GM10248 (cell line): ENCODE results near the gene GAS1.

ENCODE experiments used
- CTCF ChIA-PET: fragments of 300-600 bp; sonication (Branson Sonifier 250); formaldehyde crosslinking; extraction: SDS; loops from one replicate; lab custom pipeline; 2021; ENCODE audit warnings: antibody characterized with exemption; lab: Yijun Ruan, JAX
- POLR2A ChIA-PET: fragments of 350-650 bp; sonication (Branson Sonifier 250); formaldehyde crosslinking; extraction: SDS; loops from one replicate; lab custom pipeline; 2020; ENCODE audit warnings: antibody characterized with exemption; lab: Yijun Ruan, JAX
- DNase-seq: peaks from one replicate; pipeline ENCODE4 v3.0.0; 2012; ENCODE audit errors: extremely low spot score
- TF ChIP-seq, protein P1 (sequence below): IDR thresholded peaks from 2 replicates; pipeline ENCODE4 v1.5.1; 2012; ENCODE audit warnings: mild to moderate bottlenecking, low read depth; ENCODE audit errors: extremely low read depth, missing control alignments, control extremely low read depth

GAS1 gene

GRCh38 chr9:86939891-86940290 lies 7.4 kb downstream of the GAS1 start:
- DNase-seq, result no peak
- TF ChIP-seq, protein P1, sequence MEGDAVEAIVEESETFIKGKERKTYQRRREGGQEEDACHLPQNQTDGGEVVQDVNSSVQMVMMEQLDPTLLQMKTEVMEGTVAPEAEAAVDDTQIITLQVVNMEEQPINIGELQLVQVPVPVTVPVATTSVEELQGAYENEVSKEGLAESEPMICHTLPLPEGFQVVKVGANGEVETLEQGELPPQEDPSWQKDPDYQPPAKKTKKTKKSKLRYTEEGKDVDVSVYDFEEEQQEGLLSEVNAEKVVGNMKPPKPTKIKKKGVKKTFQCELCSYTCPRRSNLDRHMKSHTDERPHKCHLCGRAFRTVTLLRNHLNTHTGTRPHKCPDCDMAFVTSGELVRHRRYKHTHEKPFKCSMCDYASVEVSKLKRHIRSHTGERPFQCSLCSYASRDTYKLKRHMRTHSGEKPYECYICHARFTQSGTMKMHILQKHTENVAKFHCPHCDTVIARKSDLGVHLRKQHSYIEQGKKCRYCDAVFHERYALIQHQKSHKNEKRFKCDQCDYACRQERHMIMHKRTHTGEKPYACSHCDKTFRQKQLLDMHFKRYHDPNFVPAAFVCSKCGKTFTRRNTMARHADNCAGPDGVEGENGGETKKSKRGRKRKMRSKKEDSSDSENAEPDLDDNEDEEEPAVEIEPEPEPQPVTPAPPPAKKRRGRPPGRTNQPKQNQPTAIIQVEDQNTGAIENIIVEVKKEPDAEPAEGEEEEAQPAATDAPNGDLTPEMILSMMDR, result no peak
- CTCF ChIA-PET, result interaction anchor here (1.4 kb wide), 1 partner anchor 42 kb away, joined by 3 read pairs; no protein-coding TSS in a partner anchor
- POLR2A ChIA-PET, result no interaction called here

- TF ChIP-seq, protein P1, result no peak
- no peak for DNase-seq
- CTCF ChIA-PET, result interaction anchor here (1.4 kb wide), 1 partner anchor 41 kb away, joined by 3 read pairs; no protein-coding TSS in a partner anchor
- POLR2A ChIA-PET, result no interaction called here
Observed at GRCh38 chr9:86939321-86939720, 8.0 kb downstream of the GAS1 start.

DNA sequence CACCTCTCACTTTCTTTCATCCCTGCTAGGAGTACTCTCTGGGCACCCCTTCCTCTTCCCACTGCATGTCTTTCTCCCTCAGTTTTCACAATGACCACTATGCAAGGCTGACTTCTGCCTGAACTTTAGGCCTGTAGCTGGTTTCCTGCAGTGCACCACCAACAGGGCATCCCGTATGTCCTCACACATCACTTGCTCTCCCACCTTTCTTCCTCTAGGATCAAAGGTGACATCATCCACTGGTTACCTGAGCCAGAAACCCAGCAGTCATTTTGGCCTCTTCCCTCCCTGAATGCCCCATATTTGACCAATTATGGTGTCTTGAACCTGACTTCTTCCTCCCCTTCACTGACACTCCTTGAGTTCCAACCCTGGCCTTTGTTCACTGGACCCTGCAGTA lies 8.5 kb downstream of the GAS1 start:
- CTCF ChIA-PET, result interaction anchor here (1.4 kb wide), 1 partner anchor 40 kb away, joined by 3 read pairs; no protein-coding TSS in a partner anchor
- TF ChIP-seq, protein P1, result no peak
- DNase-seq, result no peak
- POLR2A ChIA-PET, result no interaction called here

GRCh38 chr9:86926145-86926544 lies 21.2 kb downstream of the GAS1 start:
- TF ChIP-seq, protein P1, result no peak
- ChIA-PET CTCF (interaction anchor here (1.0 kb wide), 1 partner anchor 135 kb away, joined by 3 read pairs; no protein-coding TSS in a partner anchor), POLR2A (no interaction called here)
- no peak for DNase-seq

DNA sequence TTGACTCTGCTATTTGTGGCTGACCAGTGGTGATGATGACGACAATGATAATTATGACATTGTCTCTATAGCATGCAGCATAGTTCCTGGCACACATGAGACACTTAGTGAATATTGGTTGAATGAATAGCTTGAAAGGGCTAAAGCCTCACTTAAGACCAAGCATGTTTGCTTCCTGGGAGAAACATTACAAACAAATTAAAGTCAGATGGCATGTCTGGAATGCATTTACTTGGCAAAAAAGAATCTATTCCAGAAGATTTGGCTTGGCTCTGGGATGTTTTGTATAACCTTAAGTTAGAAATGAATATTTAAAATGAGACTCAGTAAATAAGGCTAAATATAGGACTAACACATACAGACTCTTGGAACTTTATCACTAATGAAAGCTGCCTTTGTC lies 21.6 kb downstream of the GAS1 start:
- TF ChIP-seq, protein P1, result no peak
- POLR2A ChIA-PET, result no interaction called here
- CTCF ChIA-PET, result interaction anchor here (1.0 kb wide), 1 partner anchor 134 kb away, joined by 3 read pairs; no protein-coding TSS in a partner anchor
- DNase-seq, result no peak

DNA sequence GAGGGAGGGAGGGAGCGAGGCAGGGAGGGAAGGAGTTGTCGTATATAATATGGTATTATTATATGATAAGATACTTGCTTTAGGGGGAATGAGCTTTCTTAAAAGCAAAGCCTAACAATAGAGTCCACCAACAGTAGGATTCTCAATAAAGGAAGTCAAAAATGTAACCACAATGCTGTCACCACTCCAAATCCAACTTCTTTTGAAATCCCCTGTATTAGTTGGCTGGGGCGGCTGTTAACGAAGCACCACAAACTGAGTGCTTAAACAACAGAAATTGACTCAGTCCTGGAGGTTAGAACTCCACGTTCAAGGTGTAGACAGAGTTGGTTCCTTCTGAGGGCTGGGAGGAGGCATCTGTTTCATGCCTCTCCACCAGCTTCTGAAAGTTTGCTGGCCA lies 23.1 kb downstream of the GAS1 start:
- TF ChIP-seq, protein P1, result no peak
- ChIA-PET CTCF (interaction anchor here (1.2 to 2.0 kb wide), 2 partner anchors 15 to 24 kb away, joined by 3 to 4 read pairs; no protein-coding TSS in a partner anchor), POLR2A (no interaction called here)
- no peak for DNase-seq
